AG10803 (cell line): Measurements from ENCODE around the gene AP2A1.

Experiments used
- DNase-seq: peaks from one replicate; pipeline ENCODE4 v3.0.0; 2010; ENCODE audit warnings: low read depth
- H3K4me3 ChIP-seq: 2 replicates; pipeline ENCODE4 v1.5.1; 2011; ENCODE audit warnings: mild to moderate bottlenecking, low read length, control low read depth
- TF ChIP-seq, protein P1 (sequence below): conservative IDR thresholded peaks from 2 replicates; pipeline ENCODE4 v1.5.1; 2011; ENCODE audit warnings: mild to moderate bottlenecking, low read length, control low read depth, inconsistent platforms

Gene AP2A1

GRCh38 chr19:49793561-49793840, 26.7 kb downstream of the AP2A1 start:
- no peak overlapping the region for H3K4me3 ChIP-seq
- TF ChIP-seq, protein P1, sequence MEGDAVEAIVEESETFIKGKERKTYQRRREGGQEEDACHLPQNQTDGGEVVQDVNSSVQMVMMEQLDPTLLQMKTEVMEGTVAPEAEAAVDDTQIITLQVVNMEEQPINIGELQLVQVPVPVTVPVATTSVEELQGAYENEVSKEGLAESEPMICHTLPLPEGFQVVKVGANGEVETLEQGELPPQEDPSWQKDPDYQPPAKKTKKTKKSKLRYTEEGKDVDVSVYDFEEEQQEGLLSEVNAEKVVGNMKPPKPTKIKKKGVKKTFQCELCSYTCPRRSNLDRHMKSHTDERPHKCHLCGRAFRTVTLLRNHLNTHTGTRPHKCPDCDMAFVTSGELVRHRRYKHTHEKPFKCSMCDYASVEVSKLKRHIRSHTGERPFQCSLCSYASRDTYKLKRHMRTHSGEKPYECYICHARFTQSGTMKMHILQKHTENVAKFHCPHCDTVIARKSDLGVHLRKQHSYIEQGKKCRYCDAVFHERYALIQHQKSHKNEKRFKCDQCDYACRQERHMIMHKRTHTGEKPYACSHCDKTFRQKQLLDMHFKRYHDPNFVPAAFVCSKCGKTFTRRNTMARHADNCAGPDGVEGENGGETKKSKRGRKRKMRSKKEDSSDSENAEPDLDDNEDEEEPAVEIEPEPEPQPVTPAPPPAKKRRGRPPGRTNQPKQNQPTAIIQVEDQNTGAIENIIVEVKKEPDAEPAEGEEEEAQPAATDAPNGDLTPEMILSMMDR, result no peak
- DNase-seq, result peak; percentile 12

DNA sequence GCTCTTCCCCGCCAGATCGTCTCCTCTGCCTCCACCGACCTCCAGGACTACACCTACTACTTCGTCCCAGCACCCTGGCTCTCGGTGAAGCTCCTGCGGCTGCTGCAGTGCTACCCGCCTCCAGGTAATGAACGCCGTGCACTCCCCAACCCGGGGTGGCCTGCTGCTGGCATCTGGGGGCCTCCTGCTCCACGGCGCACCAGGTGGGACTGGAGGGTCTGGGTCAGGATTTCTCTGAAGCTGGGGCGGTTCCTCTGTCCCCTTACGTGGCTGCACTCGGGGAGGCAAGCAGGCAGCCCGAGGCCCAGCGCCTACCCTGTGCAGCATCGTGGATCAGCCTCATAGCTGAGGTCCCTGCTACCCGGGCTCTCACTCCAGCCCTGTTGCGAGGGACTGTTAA, 28.8 kb downstream of the AP2A1 start:
- H3K4me3 ChIP-seq, result no peak overlapping the region
- TF ChIP-seq, protein P1, result no peak
- no peak for DNase-seq

DNA sequence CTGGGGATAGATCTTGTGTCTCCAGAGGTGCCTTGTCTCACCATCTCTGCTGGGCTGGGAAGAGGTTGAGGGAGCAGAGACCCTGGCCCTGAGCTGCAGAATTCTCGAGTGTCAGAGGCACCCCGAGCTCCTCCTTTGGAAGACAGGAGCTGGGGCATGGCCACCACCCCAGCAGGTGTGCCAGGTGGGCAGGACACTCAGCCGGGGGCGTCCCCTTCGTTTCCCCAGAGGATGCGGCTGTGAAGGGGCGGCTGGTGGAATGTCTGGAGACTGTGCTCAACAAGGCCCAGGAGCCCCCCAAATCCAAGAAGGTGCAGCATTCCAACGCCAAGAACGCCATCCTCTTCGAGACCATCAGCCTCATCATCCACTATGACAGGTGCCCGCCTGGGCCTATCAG, 31.8 kb downstream of the AP2A1 start:
- H3K4me3 ChIP-seq, result no peak overlapping the region
- TF ChIP-seq, protein P1, result no peak
- no peak for DNase-seq

DNA sequence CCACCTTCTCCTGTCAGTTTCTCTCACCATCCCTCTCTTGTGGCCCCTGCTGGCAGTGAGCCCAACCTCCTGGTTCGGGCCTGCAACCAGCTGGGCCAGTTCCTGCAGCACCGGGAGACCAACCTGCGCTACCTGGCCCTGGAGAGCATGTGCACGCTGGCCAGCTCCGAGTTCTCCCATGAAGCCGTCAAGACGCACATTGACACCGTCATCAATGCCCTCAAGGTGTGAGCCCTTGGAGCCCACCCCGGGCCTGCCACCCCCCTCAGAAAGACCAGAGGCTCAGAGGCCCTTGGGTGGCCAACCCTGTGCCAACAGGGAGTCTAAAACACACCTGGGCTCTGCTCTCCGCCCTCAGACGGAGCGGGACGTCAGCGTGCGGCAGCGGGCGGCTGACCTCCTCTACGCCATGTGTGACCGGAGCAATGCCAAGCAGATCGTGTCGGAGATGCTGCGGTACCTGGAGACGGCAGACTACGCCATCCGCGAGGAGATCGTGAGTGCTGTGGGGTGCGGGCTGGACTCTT, 32.5 kb downstream of the AP2A1 start:
- no peak overlapping the region for H3K4me3 ChIP-seq
- TF ChIP-seq, protein P1, result no peak
- no peak for DNase-seq

- no peak overlapping the region for H3K4me3 ChIP-seq
- TF ChIP-seq, protein P1, result no peak
- DNase-seq, result no peak
These were observed 33.1 kb downstream of the AP2A1 start for GRCh38 chr19:49799798-49800376.

DNA sequence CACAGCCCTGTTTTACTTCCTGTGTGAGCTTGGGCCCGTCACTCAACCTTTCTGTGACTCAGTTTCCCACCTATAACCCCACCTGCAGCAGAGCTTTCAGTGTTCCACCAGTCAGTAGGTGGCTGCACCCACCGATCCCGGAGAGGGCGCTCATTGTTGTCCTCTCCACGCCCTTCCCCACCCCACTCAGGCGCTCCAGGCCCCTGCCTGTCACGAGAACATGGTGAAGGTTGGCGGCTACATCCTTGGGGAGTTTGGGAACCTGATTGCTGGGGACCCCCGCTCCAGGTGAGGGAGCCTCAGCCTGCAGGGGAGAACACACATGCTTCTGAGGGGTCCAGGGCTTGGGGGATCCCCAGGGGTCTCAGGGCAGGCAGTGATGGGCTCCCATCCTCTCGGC, 34.0 kb downstream of the AP2A1 start:
- no peak overlapping the region for H3K4me3 ChIP-seq
- TF ChIP-seq, protein P1, result no peak
- DNase-seq, result no peak

DNA sequence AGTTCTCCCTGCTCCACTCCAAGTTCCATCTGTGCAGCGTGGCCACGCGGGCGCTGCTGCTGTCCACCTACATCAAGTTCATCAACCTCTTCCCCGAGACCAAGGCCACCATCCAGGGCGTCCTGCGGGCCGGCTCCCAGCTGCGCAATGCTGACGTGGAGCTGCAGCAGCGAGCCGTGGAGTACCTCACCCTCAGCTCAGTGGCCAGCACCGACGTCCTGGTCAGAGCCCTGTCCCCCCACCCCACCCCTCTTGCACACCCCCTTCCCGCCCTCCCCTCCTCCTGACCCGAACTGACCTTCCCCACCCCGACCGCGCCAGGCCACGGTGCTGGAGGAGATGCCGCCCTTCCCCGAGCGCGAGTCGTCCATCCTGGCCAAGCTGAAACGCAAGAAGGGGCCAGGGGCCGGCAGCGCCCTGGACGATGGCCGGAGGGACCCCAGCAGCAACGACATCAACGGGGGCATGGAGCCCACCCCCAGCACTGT, 34.6 kb downstream of the AP2A1 start:
- DNase-seq, result no peak
- H3K4me3 ChIP-seq, result no peak overlapping the region
- TF ChIP-seq, protein P1, result no peak
